IMR-90 (cell line): ENCODE results near the gene MICU1. TPM values are rescaled to one million over a fixed set of nuclear protein-coding genes. Genes with fewer than 3 reads are reported as not detected.
A peak's percentile ranks its signal among the peaks of the same experiment; 100 is the strongest.

ENCODE experiments used
- ATAC-seq: fragments of 200-7000 bp; cut with Tn5 transposase; 2 replicates; pipeline ENCODE4 v1.9.1; 2020; ENCODE audit warnings: low read depth, mild to moderate bottlenecking, moderate library complexity
- BruUV-seq: library from RNA; stranded (reverse); fragments of 400-500 nt; replicated peaks from 2 replicates; lab custom pipeline; 2021; lab: Mats Ljungman, UMichigan
- CTCF ChIA-PET: fragments of 300-600 bp; formaldehyde crosslinking; extraction: SDS; loops from one replicate; lab custom pipeline; 2021; ENCODE audit warnings: antibody characterized with exemption; lab: Yijun Ruan, JAX
- POLR2A ChIA-PET: fragments of 300-600 bp; sonication (Branson Sonifier 250); formaldehyde crosslinking; loops from one replicate; lab custom pipeline; 2022; ENCODE audit warnings: antibody characterized with exemption; ENCODE audit not compliant: unreplicated experiment; lab: Charles Lee
- DNase-seq: peaks from one replicate; pipeline ENCODE4 v3.0.0; 2013
- H2AFZ ChIP-seq: replicated peaks from 2 replicates; pipeline ENCODE3; 2013; ENCODE audit warnings: low read length, mild to moderate bottlenecking; ENCODE audit not compliant: poor library complexity
- H2AK5ac ChIP-seq: 2 replicates; pipeline ENCODE4 v1.6.1; 2013; ENCODE audit warnings: low read depth, low read length, inconsistent platforms
- H2AK9ac ChIP-seq: replicated peaks from 2 replicates; pipeline ENCODE3; 2013; ENCODE audit warnings: mild to moderate bottlenecking, low read depth, low read length, moderate library complexity; ENCODE audit not compliant: poor library complexity
- H2BK120ac ChIP-seq: 2 replicates; pipeline ENCODE4 v1.6.1; 2013; ENCODE audit warnings: low read depth, low read length, inconsistent platforms
- H2BK15ac ChIP-seq: 3 replicates; pipeline ENCODE4 v1.6.1; 2013; ENCODE audit warnings: low read depth, low read length, inconsistent platforms
- H2BK20ac ChIP-seq: 2 replicates; pipeline ENCODE4 v1.6.1; 2013; ENCODE audit warnings: low read depth, mild to moderate bottlenecking, inconsistent platforms, low read length, moderate library complexity
- H2BK5ac ChIP-seq: 2 replicates; pipeline ENCODE4 v1.6.1; 2013; ENCODE audit warnings: mild to moderate bottlenecking, low read depth, low read length, inconsistent platforms; ENCODE audit not compliant: poor library complexity, severe bottlenecking
- H3K14ac ChIP-seq: replicated peaks from 2 replicates; pipeline ENCODE4 v1.6.1; 2013; ENCODE audit warnings: low read depth, low read length, inconsistent platforms
- H3K18ac ChIP-seq: 2 replicates; pipeline ENCODE4 v1.6.1; 2013; ENCODE audit warnings: low read depth, low read length, control low read depth
- H3K23ac ChIP-seq: 2 replicates; pipeline ENCODE4 v1.6.1; 2013; ENCODE audit warnings: low read depth, low read length, inconsistent platforms
- H3K27ac ChIP-seq: 2 replicates; pipeline ENCODE4 v1.5.1; 2013; ENCODE audit warnings: mild to moderate bottlenecking, control low read depth, low read length; ENCODE audit not compliant: insufficient read depth
- H3K27me3 ChIP-seq: 2 replicates; pipeline ENCODE4 v1.6.1; 2013; ENCODE audit warnings: low read length; ENCODE audit not compliant: control insufficient read depth, insufficient read depth
- H3K36me3 ChIP-seq: 2 replicates; pipeline ENCODE4 v1.6.1; 2013; ENCODE audit warnings: low read length, mixed read lengths; ENCODE audit not compliant: control insufficient read depth, insufficient read depth
- H3K4ac ChIP-seq: 2 replicates; pipeline ENCODE4 v1.6.1; 2013; ENCODE audit warnings: low read depth, low read length, inconsistent platforms
- H3K4me1 ChIP-seq: 2 replicates; pipeline ENCODE4 v1.6.1; 2013; ENCODE audit warnings: low read length, mixed read lengths; ENCODE audit not compliant: control insufficient read depth, insufficient read depth
- H3K4me2 ChIP-seq: 2 replicates; pipeline ENCODE4 v1.6.1; 2013; ENCODE audit warnings: low read depth, mild to moderate bottlenecking, control low read depth, low read length, moderate library complexity
- H3K4me3 ChIP-seq: 2 replicates; pipeline ENCODE4 v1.5.1; 2013; ENCODE audit warnings: low read depth, mild to moderate bottlenecking, control low read depth, low read length, moderate library complexity; ENCODE audit not compliant: insufficient read depth
- H3K56ac ChIP-seq: 2 replicates; pipeline ENCODE4 v1.6.1; 2013; ENCODE audit warnings: low read length, inconsistent platforms; ENCODE audit not compliant: insufficient read depth; ENCODE audit errors: extremely low read depth
- H3K79me1 ChIP-seq, 2 experiments: 2 replicates each; pipeline ENCODE4 v1.6.1; 2013; ENCODE audit warnings: low read length in 2 of 2, inconsistent platforms in 1 of 2, low read depth in 1 of 2
- H3K9ac ChIP-seq: 2 replicates; pipeline ENCODE4 v1.6.1; 2013; ENCODE audit warnings: low read depth, low read length, control low read depth
- H3K9me1 ChIP-seq: 2 replicates; pipeline ENCODE4 v1.6.1; 2013; ENCODE audit warnings: low read length, inconsistent platforms; ENCODE audit not compliant: insufficient read depth
- H3K9me3 ChIP-seq: 2 replicates; pipeline ENCODE4 v1.6.1; 2013; ENCODE audit warnings: low read length; ENCODE audit not compliant: control insufficient read depth, insufficient read depth
- H4K20me1 ChIP-seq: 2 replicates; pipeline ENCODE4 v1.6.1; 2013; ENCODE audit warnings: low read length, inconsistent platforms; ENCODE audit not compliant: insufficient read depth
- H4K5ac ChIP-seq: 2 replicates; pipeline ENCODE4 v1.6.1; 2013; ENCODE audit warnings: mild to moderate bottlenecking, low read depth, low read length, control low read depth
- H4K8ac ChIP-seq, 2 experiments: 2 replicates each; pipeline ENCODE4 v1.6.1; 2013; ENCODE audit warnings: low read depth in 2 of 2, low read length in 2 of 2, control low read depth in 1 of 2, inconsistent platforms in 1 of 2
- H4K91ac ChIP-seq: 2 replicates; pipeline ENCODE4 v1.6.1; 2013; ENCODE audit warnings: low read depth, low read length, inconsistent platforms; ENCODE audit not compliant: insufficient read depth
- BHLHE40 ChIP-seq: fragments of 150-350 bp; IDR thresholded peaks from 2 replicates; pipeline ENCODE4 v1.6.1; 2016; ENCODE audit warnings: mild to moderate bottlenecking, low read depth, low read length
- CEBPB ChIP-seq: IDR thresholded peaks from 2 replicates; pipeline ENCODE4 v1.6.1; 2012; ENCODE audit warnings: low read depth, low read length, improper control_type of control experiment
- CHD1 ChIP-seq: IDR thresholded peaks from 2 replicates; pipeline ENCODE4 v1.6.1; 2012; ENCODE audit warnings: low read depth, low read length, improper control_type of control experiment
- FOS ChIP-seq: fragments of 150-350 bp; IDR thresholded peaks from 2 replicates; pipeline ENCODE4 v1.6.1; 2016; ENCODE audit warnings: low read depth, low read length
- MXI1 ChIP-seq: IDR thresholded peaks from 2 replicates; pipeline ENCODE4 v1.6.1; 2012; ENCODE audit warnings: low read depth, mild to moderate bottlenecking, low read length, moderate library complexity, borderline replicate concordance
- NFE2L2 ChIP-seq: fragments of 150-350 bp; IDR thresholded peaks from 2 replicates; pipeline ENCODE4 v1.6.1; 2016; ENCODE audit warnings: low read depth, mild to moderate bottlenecking, low read length
- POLR2A ChIP-seq: IDR thresholded peaks from 2 replicates; pipeline ENCODE4 v1.6.1; 2012; ENCODE audit warnings: mild to moderate bottlenecking, low read depth, low read length
- RAD21 ChIP-seq: IDR thresholded peaks from 2 replicates; pipeline ENCODE4 v1.6.1; 2012; ENCODE audit warnings: low read length, improper control_type of control experiment
- RCOR1 ChIP-seq: IDR thresholded peaks from 2 replicates; pipeline ENCODE4 v1.6.1; 2012; ENCODE audit warnings: mild to moderate bottlenecking, low read length, improper control_type of control experiment; ENCODE audit not compliant: insufficient replicate concordance
- SMC3 ChIP-seq: fragments of 150-350 bp; IDR thresholded peaks from 2 replicates; pipeline ENCODE4 v1.6.1; 2016; ENCODE audit warnings: low read depth, mild to moderate bottlenecking, antibody characterized with exemption, low read length, moderate library complexity
- dilution Hi-C: fragments of 300-500 bp; cut with HindIII; formaldehyde crosslinking; loops from one replicate; pipeline ENCODE4 v1.14.3; 2018; ENCODE audit warnings: low sequenced_read_pairs; ENCODE audit not compliant: unreplicated experiment
- in situ Hi-C: fragments of 300-500 bp; cut with MboI; formaldehyde crosslinking; loops from 3 replicates; pipeline ENCODE4 v1.14.3; 2019; ENCODE audit warnings: low sequenced_read_pairs, inconsistent platforms, mixed read lengths
- intact Hi-C: fragments of 100-400 bp; cut with micrococcal nuclease; formaldehyde crosslinking; loops from 2 replicates; pipeline ENCODE4 v1.10.0; 2022
- polyA plus RNA-seq, 3 experiments: library from polyadenylated mRNA; depleted of rRNA; stranded (reverse); fragments of >200 nt; gene quantifications; 2 replicates each; pipeline ENCODE4 v1.2.3, GENCODE V29; 2012; ENCODE audit warnings: low replicate concordance in 1 of 3
- total RNA-seq: library from RNA; depleted of rRNA; stranded (reverse); fragments of >200 nt; gene quantifications from 2 replicates; pipeline ENCODE4 v1.2.3, GENCODE V29; 2012

The MICU1 gene
- total and polyA plus RNA-seq, 2 of the 4 experiments (the other 2 are of a cell fraction): 43.6 to 44.7 TPM

DNA sequence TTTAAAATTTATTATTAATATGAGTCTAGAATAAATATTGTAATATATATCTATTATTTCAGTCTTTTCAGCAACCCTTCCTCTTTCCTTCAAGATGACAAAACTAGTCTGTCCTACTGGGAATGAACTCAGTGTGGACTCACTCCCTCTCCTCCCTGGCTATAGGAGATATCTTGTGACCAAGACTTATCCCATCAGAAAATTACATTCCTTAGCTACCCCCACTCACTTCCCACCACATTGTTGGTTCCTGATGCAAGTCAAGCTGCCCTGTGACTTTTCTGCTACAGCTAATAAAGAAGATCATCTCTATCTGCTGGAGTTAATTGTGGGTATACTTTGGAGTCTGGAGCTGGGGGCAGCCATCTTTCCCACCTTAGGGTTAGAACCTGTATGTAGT lies 38.1 kb upstream of the MICU1 start:
- Histone ChIP-seq H3K36me3 (no peaks in the 10 kb centered on the region), H4K8ac (0 out of 4 replicates have a peak overlapping the region, but pooled peaks of 1 of the 2 experiments have one; percentile 33), H2AK5ac (no peak overlapping the region), H3K27me3 (no peaks in the 10 kb centered on the region), H4K5ac (no peak overlapping the region), H3K9ac (no peak overlapping the region), H3K14ac (no peak overlapping the region), H2BK120ac (no peak overlapping the region), H2BK15ac (no peak overlapping the region), H3K9me1 (no peaks in the 10 kb centered on the region), H2AFZ (peak overlapping the region; percentile 63), H2AK9ac (no peak overlapping the region), H3K4me3 (no peak overlapping the region), H3K4me1 (no peaks in the 10 kb centered on the region), H4K20me1 (no peaks in the 10 kb centered on the region), H2BK20ac (no peak overlapping the region), H3K4ac (no peak overlapping the region), H3K56ac (no peak overlapping the region), H3K9me3 (no peaks in the 10 kb centered on the region), H3K27ac (no peak overlapping the region), H3K23ac (no peak overlapping the region), H3K18ac (no peak overlapping the region), H2BK5ac (no peak overlapping the region), H3K4me2 (no peak overlapping the region), H3K79me1 (no peaks in the 10 kb centered on the region), H4K91ac (no peak overlapping the region)
- in situ Hi-C loops (no loop called here), intact Hi-C loops (no loop called here), dilution Hi-C loops (no loop called here)
- no peak for TF ChIP-seq RAD21
- no peak for TF ChIP-seq MXI1
- no peak for TF ChIP-seq FOS
- no peak for TF ChIP-seq CHD1
- TF ChIP-seq SMC3: no peak
- no peak for TF ChIP-seq NFE2L2
- no peak for TF ChIP-seq CEBPB
- no peak for TF ChIP-seq RCOR1
- TF ChIP-seq BHLHE40: no peak
- TF ChIP-seq POLR2A: no peak
- DNase-seq: peak; percentile 5
- CTCF ChIA-PET: no interaction called here
- POLR2A ChIA-PET: no interaction called here
- no TSS peak for BruUV-seq
- ATAC-seq: no peak
